Loucy (cell line): ENCODE measurements around the gene DLG1.

Source experiments
- H2AFZ ChIP-seq: fragments of 200-600 bp; sonication (generic); 2 replicates; pipeline ENCODE4 v1.6.0; 2016; ENCODE audit warnings: antibody characterized with exemption, mild to moderate bottlenecking, low read length, moderate library complexity
- H3F3A ChIP-seq: fragments of 200-600 bp; 2 replicates; pipeline ENCODE4 v1.6.0; 2016; ENCODE audit warnings: antibody characterized with exemption, low read depth, mild to moderate bottlenecking
- H3K27me3 ChIP-seq: fragments of 200-600 bp; sonication (generic); 2 replicates; pipeline ENCODE4 v1.6.1; 2014; ENCODE audit warnings: low read length, mild to moderate bottlenecking; ENCODE audit not compliant: insufficient read depth, poor library complexity, severe bottlenecking
- H3K36me3 ChIP-seq: fragments of 200-600 bp; sonication (generic); 2 replicates; pipeline ENCODE4 v1.6.1; 2016; ENCODE audit warnings: low read length; ENCODE audit not compliant: insufficient read depth
- H3K4me1 ChIP-seq: fragments of 200-600 bp; sonication (generic); 2 replicates; pipeline ENCODE4 v1.5.1; 2014; ENCODE audit warnings: low read length, mild to moderate bottlenecking; ENCODE audit not compliant: insufficient read depth, poor library complexity, severe bottlenecking
- H3K4me2 ChIP-seq: fragments of 200-600 bp; sonication (generic); 2 replicates; pipeline ENCODE4 v1.6.0; 2014; ENCODE audit warnings: antibody characterized with exemption, low read length, low read depth, mild to moderate bottlenecking; ENCODE audit not compliant: poor library complexity, severe bottlenecking
- H3K4me3 ChIP-seq: fragments of 200-600 bp; sonication (generic); 2 replicates; pipeline ENCODE4 v1.5.1; 2014; ENCODE audit warnings: low read length, mild to moderate bottlenecking, mixed read lengths; ENCODE audit not compliant: poor library complexity, severe bottlenecking
- H3K79me2 ChIP-seq: fragments of 200-600 bp; sonication (generic); 2 replicates; pipeline ENCODE4 v1.6.1; 2014; ENCODE audit warnings: low read length; ENCODE audit not compliant: insufficient read depth
- H3K9ac ChIP-seq: fragments of 200-600 bp; sonication (generic); 2 replicates; pipeline ENCODE4 v1.6.0; 2014; ENCODE audit warnings: mild to moderate bottlenecking, low read depth, low read length, moderate library complexity; ENCODE audit not compliant: poor library complexity, severe bottlenecking
- H3K9me2 ChIP-seq: fragments of 200-600 bp; sonication (generic); replicated peaks from 2 replicates; pipeline ENCODE4 v1.6.1; 2016; ENCODE audit warnings: low read depth, low read length, mixed read lengths
- H3K9me3 ChIP-seq: fragments of 200-600 bp; sonication (generic); 2 replicates; pipeline ENCODE4 v1.6.1; 2014; ENCODE audit warnings: mild to moderate bottlenecking, antibody characterized with exemption, low read length, low read depth; ENCODE audit not compliant: insufficient read depth
- H4K20me1 ChIP-seq: fragments of 200-600 bp; sonication (generic); 2 replicates; pipeline ENCODE4 v1.6.0; 2014; ENCODE audit warnings: antibody characterized with exemption, low read length, mild to moderate bottlenecking; ENCODE audit not compliant: insufficient read depth, poor library complexity, severe bottlenecking
- CTCF ChIP-seq: fragments of 200-600 bp; sonication (generic); conservative IDR thresholded peaks from 2 replicates; pipeline ENCODE4 v1.5.1; 2014; ENCODE audit warnings: mild to moderate bottlenecking, antibody characterized with exemption, low read length
- EZH2phosphoT487 ChIP-seq: fragments of 200-600 bp; IDR thresholded peaks from 2 replicates; pipeline ENCODE4 v1.6.1; 2018; ENCODE audit warnings: antibody characterized with exemption, mild to moderate bottlenecking, moderate library complexity, borderline replicate concordance

DLG1 gene

GRCh38 chr3:197021729-197022404 lies 276.5 kb downstream of the DLG1 start:
- H4K20me1 ChIP-seq: no peaks in the 10 kb centered on the region
- no peaks in the 10 kb centered on the region for H3K9me3 ChIP-seq
- peaks cover 15% of the 10 kb centered on the region for H3K4me1 ChIP-seq
- no peak overlapping the region for H3K4me2 ChIP-seq
- no peaks in the 10 kb centered on the region for H3F3A ChIP-seq
- H3K9me2 ChIP-seq: no peaks in the 10 kb centered on the region
- no peaks in the 10 kb centered on the region for H3K79me2 ChIP-seq
- no peak for TF ChIP-seq CTCF
- TF ChIP-seq EZH2phosphoT487: no peak
- no peaks in the 10 kb centered on the region for H3K27me3 ChIP-seq
- H3K9ac ChIP-seq: no peak overlapping the region
- no peak overlapping the region for H3K4me3 ChIP-seq
- no peaks in the 10 kb centered on the region for H3K36me3 ChIP-seq
- no peak overlapping the region for H2AFZ ChIP-seq

- Histone ChIP-seq H2AFZ (no peak overlapping the region), H3K36me3 (no peaks in the 10 kb centered on the region), H3K9me3 (no peaks in the 10 kb centered on the region), H3K27me3 (no peaks in the 10 kb centered on the region), H3F3A (no peaks in the 10 kb centered on the region), H3K4me1 (peaks cover 15% of the 10 kb centered on the region), H3K9me2 (no peaks in the 10 kb centered on the region), H3K4me3 (no peak overlapping the region), H4K20me1 (no peaks in the 10 kb centered on the region), H3K79me2 (no peaks in the 10 kb centered on the region), H3K4me2 (no peak overlapping the region), H3K9ac (no peak overlapping the region)
- TF ChIP-seq CTCF: no peak
- no peak for TF ChIP-seq EZH2phosphoT487
Measured at GRCh38 chr3:197021231-197021630, 277.2 kb downstream of the DLG1 start.

GRCh38 chr3:197019535-197019934 lies 278.9 kb downstream of the DLG1 start:
- no peak overlapping the region for H3K4me2 ChIP-seq
- no peaks in the 10 kb centered on the region for H3K79me2 ChIP-seq
- no peaks in the 10 kb centered on the region for H3F3A ChIP-seq
- H3K9me3 ChIP-seq: no peaks in the 10 kb centered on the region
- H3K9ac ChIP-seq: no peak overlapping the region
- no peaks in the 10 kb centered on the region for H3K36me3 ChIP-seq
- TF ChIP-seq CTCF: no peak
- TF ChIP-seq EZH2phosphoT487: no peak
- no peaks in the 10 kb centered on the region for H3K27me3 ChIP-seq
- H2AFZ ChIP-seq: no peak overlapping the region
- H3K4me3 ChIP-seq: no peak overlapping the region
- H3K9me2 ChIP-seq: no peaks in the 10 kb centered on the region
- peaks cover 15% of the 10 kb centered on the region for H3K4me1 ChIP-seq
- H4K20me1 ChIP-seq: no peaks in the 10 kb centered on the region
